Neural progenitor cell (in vitro differentiated cells): ENCODE data around the gene SMTNL2. TPM values are rescaled to one million over a fixed set of nuclear protein-coding genes. Genes with fewer than 3 reads are reported as not detected.

Experiments
- DNase-seq: peaks from one replicate; pipeline ENCODE4 v3.0.0-alpha.2; 2016; ENCODE audit warnings: low spot score
- H2AFZ ChIP-seq: fragments of 200-600 bp; sonication (generic); replicated peaks from 2 replicates; pipeline ENCODE4 v1.6.1; 2016; ENCODE audit warnings: antibody characterized with exemption
- H3F3A ChIP-seq: fragments of 200-600 bp; sonication (generic); 2 replicates; pipeline ENCODE4 v1.6.1; 2016; ENCODE audit warnings: antibody characterized with exemption, low read depth
- H3K27ac ChIP-seq: fragments of 200-600 bp; sonication (generic); 2 replicates; pipeline ENCODE4 v1.5.1; 2016; ENCODE audit warnings: mild to moderate bottlenecking
- H3K27me3 ChIP-seq: fragments of 200-600 bp; sonication (generic); 2 replicates; pipeline ENCODE4 v1.6.1; 2016; ENCODE audit warnings: mild to moderate bottlenecking, moderate library complexity
- H3K36me3 ChIP-seq: fragments of 200-600 bp; sonication (generic); 2 replicates; pipeline ENCODE4 v1.5.1; 2016
- H3K4me1 ChIP-seq: fragments of 200-600 bp; sonication (generic); 2 replicates; pipeline ENCODE4 v1.6.1; 2016; ENCODE audit warnings: mixed run types
- H3K4me2 ChIP-seq: fragments of 200-600 bp; sonication (generic); 2 replicates; pipeline ENCODE4 v1.6.1; 2016
- H3K4me3 ChIP-seq: fragments of 200-600 bp; sonication (generic); 2 replicates; pipeline ENCODE4 v1.5.1; 2016
- H3K79me2 ChIP-seq: fragments of 200-600 bp; sonication (generic); 2 replicates; pipeline ENCODE4 v1.6.1; 2016; ENCODE audit warnings: low read depth
- H3K9ac ChIP-seq: fragments of 200-600 bp; sonication (generic); 2 replicates; pipeline ENCODE4 v1.6.1; 2016
- H3K9me3 ChIP-seq: fragments of 200-600 bp; sonication (generic); 2 replicates; pipeline ENCODE4 v1.5.1; 2016; ENCODE audit warnings: low read depth
- H4K20me1 ChIP-seq: fragments of 200-600 bp; sonication (generic); 2 replicates; pipeline ENCODE4 v1.6.1; 2016; ENCODE audit warnings: low read depth
- H3K27ac Mint-ChIP-seq: 3 replicates; pipeline ENCODE4 v1.8.0; 2021; ENCODE audit warnings: mixed read lengths
- H3K27me3 Mint-ChIP-seq: 2 replicates; pipeline ENCODE4 v1.8.0; 2022; ENCODE audit warnings: low read depth, mild to moderate bottlenecking, inconsistent platforms, moderate library complexity, mixed read lengths; ENCODE audit not compliant: insufficient read depth
- H3K36me3 Mint-ChIP-seq: 3 replicates; pipeline ENCODE4 v1.8.0; 2021; ENCODE audit warnings: mixed read lengths
- H3K4me1 Mint-ChIP-seq: 3 replicates; pipeline ENCODE4 v1.8.0; 2021; ENCODE audit warnings: mixed read lengths
- H3K4me3 Mint-ChIP-seq: 3 replicates; pipeline ENCODE4 v1.8.0; 2021; ENCODE audit warnings: mild to moderate bottlenecking, moderate library complexity, mixed read lengths
- H3K9me3 Mint-ChIP-seq: 3 replicates; pipeline ENCODE4 v1.8.0; 2020; ENCODE audit warnings: mixed read lengths
- EZH2 ChIP-seq: fragments of 200-600 bp; sonication (generic); IDR thresholded peaks from 2 replicates; pipeline ENCODE4 v1.6.1; 2017; ENCODE audit warnings: antibody characterized with exemption, mild to moderate bottlenecking, moderate library complexity
- EZH2phosphoT487 ChIP-seq: fragments of 200-600 bp; sonication (generic); IDR thresholded peaks from 2 replicates; pipeline ENCODE4 v1.6.1; 2017; ENCODE audit warnings: antibody characterized with exemption
- total RNA-seq: library from RNA; depleted of rRNA; stranded (reverse); fragments of >200 nt; gene quantifications from 2 replicates; pipeline ENCODE4 v1.2.3, GENCODE V29; 2015; ENCODE audit warnings: low replicate concordance
- TF ChIP-seq, protein P1 (sequence below): fragments of 200-600 bp; sonication (generic); IDR thresholded peaks from 2 replicates; pipeline ENCODE4 v1.5.1; 2017; ENCODE audit warnings: antibody characterized with exemption, mild to moderate bottlenecking

SMTNL2 gene
- total RNA-seq, 1 donor from 2014 or later = 3.0 TPM

DNA sequence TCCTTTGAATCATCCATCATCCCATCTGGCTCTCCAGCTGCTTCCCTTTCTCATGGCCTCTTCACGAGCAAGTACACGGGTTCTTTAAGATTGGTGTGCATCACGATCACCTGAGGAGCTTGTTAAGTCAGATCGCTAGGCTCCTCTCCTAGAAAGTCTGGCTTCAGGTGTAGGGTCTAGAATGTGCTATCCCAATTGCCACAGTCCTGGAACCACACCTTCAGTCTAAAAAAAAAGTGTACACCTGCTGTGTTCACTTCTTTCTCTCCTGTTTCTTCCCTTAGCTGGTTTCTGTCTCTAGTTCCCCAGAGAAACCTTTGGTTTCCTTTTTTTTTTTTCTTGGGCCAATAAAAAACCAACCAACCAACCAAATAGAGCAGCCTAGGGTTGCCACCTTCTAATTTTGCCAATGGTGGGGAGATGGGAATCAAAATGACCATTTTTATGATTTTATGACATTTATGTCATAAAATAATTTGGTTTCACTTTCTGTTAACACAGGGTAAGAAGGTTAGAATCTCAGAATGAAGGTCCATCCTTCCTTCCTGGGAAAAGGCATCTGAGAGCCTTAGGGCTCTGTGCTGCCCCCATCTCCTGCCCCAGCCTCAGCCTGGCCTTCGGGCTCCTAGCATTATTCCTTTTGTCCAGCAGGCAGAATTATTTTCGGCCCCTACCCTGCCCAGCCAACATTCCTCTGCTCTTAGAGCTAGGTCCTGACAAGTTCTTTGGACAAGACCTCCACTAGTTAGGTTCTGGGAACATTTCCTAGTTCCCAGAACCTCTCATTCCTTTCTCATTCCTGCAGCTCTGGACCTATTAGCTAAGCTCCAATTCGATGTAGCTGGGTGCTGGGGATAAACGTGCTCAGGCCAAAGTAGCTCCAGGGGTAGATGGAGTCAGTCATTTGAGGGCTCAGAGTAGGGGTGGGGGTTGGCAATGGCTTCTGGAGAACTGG, 22.0 kb upstream of the SMTNL2 start:
- Histone ChIP-seq H3K27ac (no peak overlapping the region), H3K79me2 (no peaks in the 10 kb centered on the region), H3K4me2 (no peak overlapping the region), H4K20me1 (no peaks in the 10 kb centered on the region), H3K9ac (no peak overlapping the region), H3K4me3 (no peak overlapping the region), H3F3A (peaks cover 8% of the 10 kb centered on the region), H3K27me3 (peaks cover 7% of the 10 kb centered on the region), H2AFZ (no peak overlapping the region), H3K4me1 (no peaks in the 10 kb centered on the region), H3K36me3 (no peaks in the 10 kb centered on the region), H3K9me3 (no peaks in the 10 kb centered on the region)
- no peaks in the 10 kb centered on the region for H3K36me3 Mint-ChIP-seq
- TF ChIP-seq, protein P1, sequence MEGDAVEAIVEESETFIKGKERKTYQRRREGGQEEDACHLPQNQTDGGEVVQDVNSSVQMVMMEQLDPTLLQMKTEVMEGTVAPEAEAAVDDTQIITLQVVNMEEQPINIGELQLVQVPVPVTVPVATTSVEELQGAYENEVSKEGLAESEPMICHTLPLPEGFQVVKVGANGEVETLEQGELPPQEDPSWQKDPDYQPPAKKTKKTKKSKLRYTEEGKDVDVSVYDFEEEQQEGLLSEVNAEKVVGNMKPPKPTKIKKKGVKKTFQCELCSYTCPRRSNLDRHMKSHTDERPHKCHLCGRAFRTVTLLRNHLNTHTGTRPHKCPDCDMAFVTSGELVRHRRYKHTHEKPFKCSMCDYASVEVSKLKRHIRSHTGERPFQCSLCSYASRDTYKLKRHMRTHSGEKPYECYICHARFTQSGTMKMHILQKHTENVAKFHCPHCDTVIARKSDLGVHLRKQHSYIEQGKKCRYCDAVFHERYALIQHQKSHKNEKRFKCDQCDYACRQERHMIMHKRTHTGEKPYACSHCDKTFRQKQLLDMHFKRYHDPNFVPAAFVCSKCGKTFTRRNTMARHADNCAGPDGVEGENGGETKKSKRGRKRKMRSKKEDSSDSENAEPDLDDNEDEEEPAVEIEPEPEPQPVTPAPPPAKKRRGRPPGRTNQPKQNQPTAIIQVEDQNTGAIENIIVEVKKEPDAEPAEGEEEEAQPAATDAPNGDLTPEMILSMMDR = no peak
- TF ChIP-seq EZH2 (no peak), EZH2phosphoT487 (no peak)
- no peak overlapping the region for H3K27ac Mint-ChIP-seq
- H3K4me3 Mint-ChIP-seq = no peak overlapping the region
- no peaks in the 10 kb centered on the region for H3K9me3 Mint-ChIP-seq
- peaks cover 28% of the 10 kb centered on the region for H3K4me1 Mint-ChIP-seq
- peaks cover 14% of the 10 kb centered on the region for H3K27me3 Mint-ChIP-seq
- no peak for DNase-seq

DNA sequence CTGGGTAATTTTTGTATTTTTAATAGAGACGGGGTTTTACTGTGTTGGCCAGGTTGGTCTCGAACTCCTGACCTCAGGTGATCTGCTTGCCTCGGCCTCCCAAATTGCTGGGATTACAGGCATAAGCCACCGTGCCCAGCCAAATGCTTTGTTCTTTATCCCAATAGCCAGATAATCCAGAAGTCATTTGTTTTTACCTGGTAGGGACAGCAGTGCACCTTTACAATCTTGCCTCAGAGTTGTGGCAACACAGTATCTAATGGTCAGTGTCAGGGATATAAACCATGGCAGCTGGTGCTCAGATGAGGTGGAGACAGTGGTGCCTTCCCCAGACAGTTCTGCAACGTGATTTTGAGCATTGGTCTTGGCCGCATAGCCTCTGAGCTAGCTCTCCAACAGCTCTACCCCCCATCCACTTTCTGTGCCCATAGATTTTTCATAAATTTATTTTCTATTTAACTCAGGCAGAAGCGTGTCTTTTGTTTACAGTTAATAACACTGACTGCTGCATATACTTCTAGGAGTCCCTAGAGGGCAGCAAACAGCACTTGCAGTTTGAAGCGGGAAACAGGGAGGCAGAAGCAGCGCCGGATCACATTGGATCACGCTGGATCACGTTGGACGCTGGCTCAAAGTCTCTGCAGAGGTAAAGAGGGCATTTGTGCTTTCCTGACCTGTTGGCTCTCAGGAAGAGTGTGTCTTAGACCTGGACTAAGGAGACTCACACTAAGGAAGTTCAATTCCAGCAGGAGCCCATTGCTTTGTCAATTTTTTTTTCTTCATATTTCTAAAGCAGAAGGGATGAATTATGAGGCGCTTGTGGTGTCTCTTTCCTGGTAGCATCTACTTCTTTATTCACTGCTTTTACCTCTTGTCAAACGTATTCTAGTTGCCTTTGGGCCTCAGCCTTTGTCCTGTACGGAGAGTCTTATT, 18.9 kb upstream of the SMTNL2 start:
- Histone ChIP-seq H3K9me3 (no peaks in the 10 kb centered on the region), H3F3A (peaks cover 17% of the 10 kb centered on the region), H3K9ac (no peak overlapping the region), H3K27me3 (peaks cover 7% of the 10 kb centered on the region), H3K4me3 (no peak overlapping the region), H3K79me2 (no peaks in the 10 kb centered on the region), H3K36me3 (no peaks in the 10 kb centered on the region), H3K4me1 (peaks cover 18% of the 10 kb centered on the region), H4K20me1 (no peaks in the 10 kb centered on the region), H2AFZ (peak overlapping the region; percentile 76), H3K27ac (no peak overlapping the region), H3K4me2 (no peak overlapping the region)
- Mint-ChIP-seq H3K27me3 (peaks cover 12% of the 10 kb centered on the region), H3K9me3 (no peaks in the 10 kb centered on the region), H3K36me3 (no peaks in the 10 kb centered on the region), H3K4me1 (peaks cover 27% of the 10 kb centered on the region), H3K4me3 (no peak overlapping the region), H3K27ac (no peak overlapping the region)
- TF ChIP-seq EZH2 = no peak
- TF ChIP-seq, protein P1 = peak; percentile 85
- no peak for TF ChIP-seq EZH2phosphoT487
- peak; percentile 90 for DNase-seq

DNA sequence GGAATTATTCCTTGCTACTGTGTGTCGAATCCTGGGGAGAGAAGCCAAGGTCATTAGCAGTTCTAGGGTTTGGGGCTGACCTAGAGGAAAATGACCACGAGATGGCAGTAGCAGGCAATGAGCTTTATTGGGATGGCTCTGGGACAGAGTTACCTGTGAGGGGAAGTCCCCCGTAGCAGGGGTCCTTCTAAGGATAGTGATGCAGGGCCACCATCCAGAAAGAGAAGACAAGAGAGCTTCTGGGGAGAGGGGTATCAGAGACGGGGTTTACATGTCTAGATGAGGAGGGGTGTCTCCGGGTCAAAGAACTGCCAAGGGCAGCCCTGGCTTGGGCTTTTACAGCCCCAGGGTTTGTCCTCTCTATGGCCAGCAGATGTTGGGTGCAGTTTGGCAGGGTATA, 17.5 kb upstream of the SMTNL2 start:
- H3K9me3 Mint-ChIP-seq = no peaks in the 10 kb centered on the region
- Histone ChIP-seq H3K4me3 (no peak overlapping the region), H3K9me3 (no peaks in the 10 kb centered on the region), H3F3A (peaks cover 17% of the 10 kb centered on the region), H4K20me1 (no peaks in the 10 kb centered on the region), H3K4me2 (no peak overlapping the region), H3K27me3 (peaks cover 7% of the 10 kb centered on the region), H2AFZ (no peak overlapping the region), H3K9ac (no peak overlapping the region), H3K79me2 (no peaks in the 10 kb centered on the region), H3K36me3 (no peaks in the 10 kb centered on the region), H3K27ac (no peak overlapping the region), H3K4me1 (peaks cover 18% of the 10 kb centered on the region)
- no peaks in the 10 kb centered on the region for H3K36me3 Mint-ChIP-seq
- peaks cover 12% of the 10 kb centered on the region for H3K27me3 Mint-ChIP-seq
- no peak for TF ChIP-seq EZH2phosphoT487
- TF ChIP-seq, protein P1 = peak; percentile 85
- H3K27ac Mint-ChIP-seq = no peak overlapping the region
- DNase-seq = peak; percentile 76
- peak overlapping the region; percentile 39 for H3K4me3 Mint-ChIP-seq
- H3K4me1 Mint-ChIP-seq = peaks cover 22% of the 10 kb centered on the region
